HG03565 (cell line): ENCODE measurements around the gene KDM8.

Source experiments
- ATAC-seq: cut with Tn5 transposase; IDR thresholded peaks from one replicate; pipeline ENCODE4 v1.9.1; 2021; ENCODE audit warnings: mild to moderate bottlenecking, moderate library complexity; ENCODE audit not compliant: unreplicated experiment

KDM8 gene

GRCh38 chr16:27203507-27204311 is at the start of gene KDM8:
Gene KDM8, plus strand, starts transcription at chr16:27203526. Its CDS starts 6,598 bp downstream, at chr16:27210124.
- ATAC-seq, result peak; percentile 84

- no peak for ATAC-seq
These were observed 48.4 kb upstream of the KDM8 start for GRCh38 chr16:27154705-27155521.

GRCh38 chr16:27156579-27156978 is 46.7 kb upstream of the KDM8 start:
- ATAC-seq, result no peak

- ATAC-seq, result no peak
These were observed 41.9 kb upstream of the KDM8 start for GRCh38 chr16:27161398-27161797.

GRCh38 chr16:27164352-27164751 is 39.0 kb upstream of the KDM8 start:
- ATAC-seq, result no peak

- no peak for ATAC-seq
These were observed 37.8 kb upstream of the KDM8 start for GRCh38 chr16:27165576-27165975.

- no peak for ATAC-seq
These were observed 34.5 kb upstream of the KDM8 start for GRCh38 chr16:27168790-27169189.

- ATAC-seq, result no peak
These were observed 33.7 kb upstream of the KDM8 start for GRCh38 chr16:27169511-27170071.

GRCh38 chr16:27171584-27171983 is 31.7 kb upstream of the KDM8 start:
- no peak for ATAC-seq

GRCh38 chr16:27174007-27174406 is 29.3 kb upstream of the KDM8 start:
- ATAC-seq, result no peak

GRCh38 chr16:27174798-27175197 is 28.5 kb upstream of the KDM8 start:
- no peak for ATAC-seq

GRCh38 chr16:27175888-27176287 is 27.4 kb upstream of the KDM8 start:
- no peak for ATAC-seq

GRCh38 chr16:27177031-27177774 is 26.1 kb upstream of the KDM8 start:
- no peak for ATAC-seq

GRCh38 chr16:27179500-27180072 is 23.7 kb upstream of the KDM8 start:
- ATAC-seq, result peak; percentile 88

- ATAC-seq, result no peak
These were observed 22.1 kb upstream of the KDM8 start for GRCh38 chr16:27181019-27181790.

GRCh38 chr16:27182906-27183405 is 20.4 kb upstream of the KDM8 start:
- no peak for ATAC-seq

- no peak for ATAC-seq
These were observed 17.6 kb upstream of the KDM8 start for GRCh38 chr16:27185776-27186130.

- ATAC-seq, result no peak
These were observed 14.7 kb upstream of the KDM8 start for GRCh38 chr16:27188633-27189032.

- ATAC-seq, result no peak
These were observed 13.9 kb upstream of the KDM8 start for GRCh38 chr16:27189335-27189972.
